HG03159 (cell line): ENCODE measurements around the gene ADAMTS17.

Experiments
- ATAC-seq: cut with Tn5 transposase; IDR thresholded peaks from one replicate; pipeline ENCODE4 v1.9.1; 2021; ENCODE audit warnings: mild to moderate bottlenecking, moderate library complexity; ENCODE audit not compliant: unreplicated experiment

ADAMTS17 gene

GRCh38 chr15:100341750-100342560 is at the start of gene ADAMTS17:
Gene ADAMTS17 (minus strand): TSS chr15:100341975. CDS start chr15:100341899, 76 bp downstream.
- peak; percentile 97 for ATAC-seq

GRCh38 chr15:100385300-100386050 is 43.7 kb upstream of the ADAMTS17 start:
- ATAC-seq: no peak

GRCh38 chr15:100384108-100384410 is 42.3 kb upstream of the ADAMTS17 start:
- ATAC-seq: no peak

- no peak for ATAC-seq
These were observed 41.7 kb upstream of the ADAMTS17 start for GRCh38 chr15:100383302-100384107.

GRCh38 chr15:100373942-100374341 is 32.2 kb upstream of the ADAMTS17 start:
- ATAC-seq: no peak

GRCh38 chr15:100373120-100373896 is 31.5 kb upstream of the ADAMTS17 start:
- ATAC-seq: no peak

- no peak for ATAC-seq
These were observed 31.0 kb upstream of the ADAMTS17 start for GRCh38 chr15:100372739-100373119.

GRCh38 chr15:100355342-100355741 is 13.6 kb upstream of the ADAMTS17 start:
- ATAC-seq: no peak

GRCh38 chr15:100353449-100353848 is 11.7 kb upstream of the ADAMTS17 start:
- no peak for ATAC-seq

- peak; percentile 2 for ATAC-seq
These were observed 8.9 kb upstream of the ADAMTS17 start for GRCh38 chr15:100350434-100351226.

GRCh38 chr15:100349696-100350433 is 8.1 kb upstream of the ADAMTS17 start:
- peak; percentile 97 for ATAC-seq

- ATAC-seq: no peak
These were observed 7.5 kb upstream of the ADAMTS17 start for GRCh38 chr15:100349321-100349695.

GRCh38 chr15:100348578-100348977 is 6.8 kb upstream of the ADAMTS17 start:
- ATAC-seq: no peak

- ATAC-seq: no peak
These were observed 5.2 kb upstream of the ADAMTS17 start for GRCh38 chr15:100346866-100347512.

- ATAC-seq: no peak
These were observed 3.7 kb upstream of the ADAMTS17 start for GRCh38 chr15:100345438-100345837.

GRCh38 chr15:100343251-100343650 is 1.5 kb upstream of the ADAMTS17 start:
- ATAC-seq: no peak

GRCh38 chr15:100341239-100341749 is 481 bp downstream of the ADAMTS17 start:
- ATAC-seq: no peak

- no peak for ATAC-seq
These were observed 995 bp downstream of the ADAMTS17 start for GRCh38 chr15:100340721-100341238.
